IMR-90 (cell line): ENCODE results near the gene GPR161. TPM values are rescaled to one million over a fixed set of nuclear protein-coding genes. Genes with fewer than 3 reads are reported as not detected.

ENCODE experiments used
- ATAC-seq: fragments of 200-7000 bp; cut with Tn5 transposase; 2 replicates; pipeline ENCODE4 v1.9.1; 2020; ENCODE audit warnings: low read depth, mild to moderate bottlenecking, moderate library complexity
- BruUV-seq: library from RNA; stranded (reverse); fragments of 400-500 nt; replicated peaks from 2 replicates; lab custom pipeline; 2021; lab: Mats Ljungman, UMichigan
- CTCF ChIA-PET: fragments of 300-600 bp; formaldehyde crosslinking; extraction: SDS; loops from one replicate; lab custom pipeline; 2021; ENCODE audit warnings: antibody characterized with exemption; lab: Yijun Ruan, JAX
- POLR2A ChIA-PET: fragments of 300-600 bp; sonication (Branson Sonifier 250); formaldehyde crosslinking; loops from one replicate; lab custom pipeline; 2022; ENCODE audit warnings: antibody characterized with exemption; ENCODE audit not compliant: unreplicated experiment; lab: Charles Lee
- DNase-seq: peaks from one replicate; pipeline ENCODE4 v3.0.0; 2013
- H2AFZ ChIP-seq: replicated peaks from 2 replicates; pipeline ENCODE3; 2013; ENCODE audit warnings: low read length, mild to moderate bottlenecking; ENCODE audit not compliant: poor library complexity
- H2AK5ac ChIP-seq: 2 replicates; pipeline ENCODE4 v1.6.1; 2013; ENCODE audit warnings: low read depth, low read length, inconsistent platforms
- H2AK9ac ChIP-seq: replicated peaks from 2 replicates; pipeline ENCODE3; 2013; ENCODE audit warnings: mild to moderate bottlenecking, low read depth, low read length, moderate library complexity; ENCODE audit not compliant: poor library complexity
- H2BK120ac ChIP-seq: 2 replicates; pipeline ENCODE4 v1.6.1; 2013; ENCODE audit warnings: low read depth, low read length, inconsistent platforms
- H2BK15ac ChIP-seq: 3 replicates; pipeline ENCODE4 v1.6.1; 2013; ENCODE audit warnings: low read depth, low read length, inconsistent platforms
- H2BK20ac ChIP-seq: 2 replicates; pipeline ENCODE4 v1.6.1; 2013; ENCODE audit warnings: low read depth, mild to moderate bottlenecking, inconsistent platforms, low read length, moderate library complexity
- H2BK5ac ChIP-seq: 2 replicates; pipeline ENCODE4 v1.6.1; 2013; ENCODE audit warnings: mild to moderate bottlenecking, low read depth, low read length, inconsistent platforms; ENCODE audit not compliant: poor library complexity, severe bottlenecking
- H3K14ac ChIP-seq: replicated peaks from 2 replicates; pipeline ENCODE4 v1.6.1; 2013; ENCODE audit warnings: low read depth, low read length, inconsistent platforms
- H3K18ac ChIP-seq: 2 replicates; pipeline ENCODE4 v1.6.1; 2013; ENCODE audit warnings: low read depth, low read length, control low read depth
- H3K23ac ChIP-seq: 2 replicates; pipeline ENCODE4 v1.6.1; 2013; ENCODE audit warnings: low read depth, low read length, inconsistent platforms
- H3K27ac ChIP-seq: 2 replicates; pipeline ENCODE4 v1.5.1; 2013; ENCODE audit warnings: mild to moderate bottlenecking, control low read depth, low read length; ENCODE audit not compliant: insufficient read depth
- H3K27me3 ChIP-seq: 2 replicates; pipeline ENCODE4 v1.6.1; 2013; ENCODE audit warnings: low read length; ENCODE audit not compliant: control insufficient read depth, insufficient read depth
- H3K36me3 ChIP-seq: 2 replicates; pipeline ENCODE4 v1.6.1; 2013; ENCODE audit warnings: low read length, mixed read lengths; ENCODE audit not compliant: control insufficient read depth, insufficient read depth
- H3K4ac ChIP-seq: 2 replicates; pipeline ENCODE4 v1.6.1; 2013; ENCODE audit warnings: low read depth, low read length, inconsistent platforms
- H3K4me1 ChIP-seq: 2 replicates; pipeline ENCODE4 v1.6.1; 2013; ENCODE audit warnings: low read length, mixed read lengths; ENCODE audit not compliant: control insufficient read depth, insufficient read depth
- H3K4me2 ChIP-seq: 2 replicates; pipeline ENCODE4 v1.6.1; 2013; ENCODE audit warnings: low read depth, mild to moderate bottlenecking, control low read depth, low read length, moderate library complexity
- H3K4me3 ChIP-seq: 2 replicates; pipeline ENCODE4 v1.5.1; 2013; ENCODE audit warnings: low read depth, mild to moderate bottlenecking, control low read depth, low read length, moderate library complexity; ENCODE audit not compliant: insufficient read depth
- H3K56ac ChIP-seq: 2 replicates; pipeline ENCODE4 v1.6.1; 2013; ENCODE audit warnings: low read length, inconsistent platforms; ENCODE audit not compliant: insufficient read depth; ENCODE audit errors: extremely low read depth
- H3K79me1 ChIP-seq, 2 experiments: 2 replicates each; pipeline ENCODE4 v1.6.1; 2013; ENCODE audit warnings: low read length in 2 of 2, inconsistent platforms in 1 of 2, low read depth in 1 of 2
- H3K9ac ChIP-seq: 2 replicates; pipeline ENCODE4 v1.6.1; 2013; ENCODE audit warnings: low read depth, low read length, control low read depth
- H3K9me1 ChIP-seq: 2 replicates; pipeline ENCODE4 v1.6.1; 2013; ENCODE audit warnings: low read length, inconsistent platforms; ENCODE audit not compliant: insufficient read depth
- H3K9me3 ChIP-seq: 2 replicates; pipeline ENCODE4 v1.6.1; 2013; ENCODE audit warnings: low read length; ENCODE audit not compliant: control insufficient read depth, insufficient read depth
- H4K20me1 ChIP-seq: 2 replicates; pipeline ENCODE4 v1.6.1; 2013; ENCODE audit warnings: low read length, inconsistent platforms; ENCODE audit not compliant: insufficient read depth
- H4K5ac ChIP-seq: 2 replicates; pipeline ENCODE4 v1.6.1; 2013; ENCODE audit warnings: mild to moderate bottlenecking, low read depth, low read length, control low read depth
- H4K8ac ChIP-seq, 2 experiments: 2 replicates each; pipeline ENCODE4 v1.6.1; 2013; ENCODE audit warnings: low read depth in 2 of 2, low read length in 2 of 2, control low read depth in 1 of 2, inconsistent platforms in 1 of 2
- H4K91ac ChIP-seq: 2 replicates; pipeline ENCODE4 v1.6.1; 2013; ENCODE audit warnings: low read depth, low read length, inconsistent platforms; ENCODE audit not compliant: insufficient read depth
- CEBPB ChIP-seq: IDR thresholded peaks from 2 replicates; pipeline ENCODE4 v1.6.1; 2012; ENCODE audit warnings: low read depth, low read length, improper control_type of control experiment
- CHD1 ChIP-seq: IDR thresholded peaks from 2 replicates; pipeline ENCODE4 v1.6.1; 2012; ENCODE audit warnings: low read depth, low read length, improper control_type of control experiment
- CTCF ChIP-seq: conservative IDR thresholded peaks from 2 replicates; pipeline ENCODE4 v1.5.1; 2012; ENCODE audit warnings: mild to moderate bottlenecking, low read depth, low read length, improper control_type of control experiment
- FOS ChIP-seq: fragments of 150-350 bp; IDR thresholded peaks from 2 replicates; pipeline ENCODE4 v1.6.1; 2016; ENCODE audit warnings: low read depth, low read length
- MAFK ChIP-seq: IDR thresholded peaks from 2 replicates; pipeline ENCODE4 v1.6.1; 2012; ENCODE audit warnings: low read depth, low read length, improper control_type of control experiment
- NFE2L2 ChIP-seq: fragments of 150-350 bp; IDR thresholded peaks from 2 replicates; pipeline ENCODE4 v1.6.1; 2016; ENCODE audit warnings: low read depth, mild to moderate bottlenecking, low read length
- POLR2A ChIP-seq: IDR thresholded peaks from 2 replicates; pipeline ENCODE4 v1.6.1; 2012; ENCODE audit warnings: mild to moderate bottlenecking, low read depth, low read length
- RAD21 ChIP-seq: IDR thresholded peaks from 2 replicates; pipeline ENCODE4 v1.6.1; 2012; ENCODE audit warnings: low read length, improper control_type of control experiment
- RCOR1 ChIP-seq: IDR thresholded peaks from 2 replicates; pipeline ENCODE4 v1.6.1; 2012; ENCODE audit warnings: mild to moderate bottlenecking, low read length, improper control_type of control experiment; ENCODE audit not compliant: insufficient replicate concordance
- RFX5 ChIP-seq: IDR thresholded peaks from 2 replicates; pipeline ENCODE4 v1.8.0; 2012; ENCODE audit warnings: low read depth, mild to moderate bottlenecking, low read length, moderate library complexity
- WGBS, 2 experiments: methylation state at CpG; one replicate each; pipeline versions ENCODE4 v1.1.5 to v1.1.7; 2013; ENCODE audit warnings: missing lambda C conversion rate in 2 of 2; ENCODE audit not compliant: insufficient read length in 1 of 2; ENCODE audit errors: extremely low coverage in 2 of 2; 5-methylcytosine and 5-hydroxymethylcytosine counted together
- dilution Hi-C: fragments of 300-500 bp; cut with HindIII; formaldehyde crosslinking; loops from one replicate; pipeline ENCODE4 v1.14.3; 2018; ENCODE audit warnings: low sequenced_read_pairs; ENCODE audit not compliant: unreplicated experiment
- in situ Hi-C: fragments of 300-500 bp; cut with MboI; formaldehyde crosslinking; loops from 3 replicates; pipeline ENCODE4 v1.14.3; 2019; ENCODE audit warnings: low sequenced_read_pairs, inconsistent platforms, mixed read lengths
- intact Hi-C: fragments of 100-400 bp; cut with micrococcal nuclease; formaldehyde crosslinking; loops from 2 replicates; pipeline ENCODE4 v1.10.0; 2022
- polyA plus RNA-seq, 3 experiments: library from polyadenylated mRNA; depleted of rRNA; stranded (reverse); fragments of >200 nt; gene quantifications; 2 replicates each; pipeline ENCODE4 v1.2.3, GENCODE V29; 2012; ENCODE audit warnings: low replicate concordance in 1 of 3
- total RNA-seq: library from RNA; depleted of rRNA; stranded (reverse); fragments of >200 nt; gene quantifications from 2 replicates; pipeline ENCODE4 v1.2.3, GENCODE V29; 2012
- TF ChIP-seq, protein P1 (sequence below): fragments of 150-350 bp; IDR thresholded peaks from 2 replicates; pipeline ENCODE4 v1.6.1; 2017; ENCODE audit warnings: mild to moderate bottlenecking, antibody characterized with exemption, low read length, low read depth
- TF ChIP-seq, protein P2 (sequence below): fragments of 150-350 bp; IDR thresholded peaks from 2 replicates; pipeline ENCODE4 v1.6.1; 2016; ENCODE audit warnings: low read depth, mild to moderate bottlenecking, low read length, moderate library complexity, borderline replicate concordance

Gene GPR161
- total and polyA plus RNA-seq, 2 of the 4 experiments (the other 2 are of a cell fraction), result 12.5 to 13.3 TPM

DNA sequence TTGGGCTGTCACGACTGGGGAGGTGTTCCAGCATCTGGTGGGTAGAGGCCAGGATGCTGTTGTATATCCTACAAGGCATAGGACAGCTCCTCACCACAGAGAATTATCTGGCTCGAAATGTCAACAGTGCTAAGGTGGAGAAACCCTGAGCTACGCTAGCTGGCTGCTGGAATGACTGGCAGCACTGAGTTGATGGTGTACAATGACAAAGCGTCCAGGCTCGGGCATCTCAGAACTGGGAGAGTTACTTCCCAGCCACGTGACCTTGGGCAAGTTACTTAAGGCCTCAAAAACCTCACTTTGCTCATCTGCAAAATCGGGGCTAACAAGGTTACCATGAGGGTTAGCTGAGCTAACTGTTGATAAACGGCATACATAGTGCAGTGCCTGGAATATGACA lies 35.4 kb downstream of the GPR161 start:
- no peak overlapping the region for H3K18ac ChIP-seq

More for the DNA sequence above, 35.4 kb downstream of the GPR161 start:
- H4K91ac ChIP-seq, result no peak overlapping the region
- H3K4me1 ChIP-seq, result no peaks in the 10 kb centered on the region
- H3K23ac ChIP-seq, result no peak overlapping the region
- no peak overlapping the region for H2AFZ ChIP-seq
- DNase-seq (no peak), ATAC-seq (no peak)
- H3K36me3 ChIP-seq, result peaks cover 28% of the 10 kb centered on the region
- no TSS peak for BruUV-seq
- TF ChIP-seq RFX5, result no peak
- no peak for TF ChIP-seq CHD1
- TF ChIP-seq, protein P1, sequence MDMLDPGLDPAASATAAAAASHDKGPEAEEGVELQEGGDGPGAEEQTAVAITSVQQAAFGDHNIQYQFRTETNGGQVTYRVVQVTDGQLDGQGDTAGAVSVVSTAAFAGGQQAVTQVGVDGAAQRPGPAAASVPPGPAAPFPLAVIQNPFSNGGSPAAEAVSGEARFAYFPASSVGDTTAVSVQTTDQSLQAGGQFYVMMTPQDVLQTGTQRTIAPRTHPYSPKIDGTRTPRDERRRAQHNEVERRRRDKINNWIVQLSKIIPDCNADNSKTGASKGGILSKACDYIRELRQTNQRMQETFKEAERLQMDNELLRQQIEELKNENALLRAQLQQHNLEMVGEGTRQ, result no peak
- no peak for TF ChIP-seq NFE2L2
- TF ChIP-seq CTCF, result no peak
- TF ChIP-seq MAFK, result no peak
- no peak for TF ChIP-seq CEBPB
- no peak for TF ChIP-seq FOS
- TF ChIP-seq, protein P2, sequence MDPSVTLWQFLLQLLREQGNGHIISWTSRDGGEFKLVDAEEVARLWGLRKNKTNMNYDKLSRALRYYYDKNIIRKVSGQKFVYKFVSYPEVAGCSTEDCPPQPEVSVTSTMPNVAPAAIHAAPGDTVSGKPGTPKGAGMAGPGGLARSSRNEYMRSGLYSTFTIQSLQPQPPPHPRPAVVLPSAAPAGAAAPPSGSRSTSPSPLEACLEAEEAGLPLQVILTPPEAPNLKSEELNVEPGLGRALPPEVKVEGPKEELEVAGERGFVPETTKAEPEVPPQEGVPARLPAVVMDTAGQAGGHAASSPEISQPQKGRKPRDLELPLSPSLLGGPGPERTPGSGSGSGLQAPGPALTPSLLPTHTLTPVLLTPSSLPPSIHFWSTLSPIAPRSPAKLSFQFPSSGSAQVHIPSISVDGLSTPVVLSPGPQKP, result no peak
- TF ChIP-seq POLR2A, result no peak
- no peak for TF ChIP-seq RAD21
- no peak for TF ChIP-seq RCOR1
- POLR2A ChIA-PET, result no interaction called here
- no peak overlapping the region for H2BK120ac ChIP-seq
- intact Hi-C loops (loop anchor here (1.0 kb wide), 1 partner anchor 12 kb away; no protein-coding TSS in a partner anchor), in situ Hi-C loops (no loop called here), dilution Hi-C loops (no loop called here)
- H3K79me1 ChIP-seq, result peaks cover 0 to 4% of the 10 kb centered on the region in 2 experiments; a peak in 2 of 4 replicates
- H2BK15ac ChIP-seq, result no peak overlapping the region
- no peak overlapping the region for H3K4ac ChIP-seq
- H2AK9ac ChIP-seq, result no peak overlapping the region
- WGBS, 2 experiments, result 91% methylated on average over 6 of the region's 8 CpGs; no CpG with 5 or more reads in 1 of the 2 experiments
- CTCF ChIA-PET, result interaction anchor here (1.2 to 2.4 kb wide), 2 partner anchors 9 to 19 kb away, joined by 3 to 8 read pairs; no protein-coding TSS in a partner anchor
- peaks cover 5% of the 10 kb centered on the region for H3K9me1 ChIP-seq
- H3K27me3 ChIP-seq, result no peaks in the 10 kb centered on the region
- no peak overlapping the region for H3K56ac ChIP-seq
- H2AK5ac ChIP-seq, result no peak overlapping the region
- no peak overlapping the region for H3K27ac ChIP-seq
- H4K8ac ChIP-seq, result no peak overlapping the region
- H3K9ac ChIP-seq, result no peak overlapping the region
- no peak overlapping the region for H3K4me3 ChIP-seq
- H3K9me3 ChIP-seq, result no peaks in the 10 kb centered on the region
- H4K20me1 ChIP-seq, result no peaks in the 10 kb centered on the region
- H3K14ac ChIP-seq, result no peak overlapping the region
- no peak overlapping the region for H3K4me2 ChIP-seq
- no peak overlapping the region for H4K5ac ChIP-seq
- H2BK5ac ChIP-seq, result no peak overlapping the region
- no peak overlapping the region for H2BK20ac ChIP-seq
